PC-9 (cell line): ENCODE measurements around the gene AFF2. TPM values are rescaled to one million over a fixed set of nuclear protein-coding genes. Genes with fewer than 3 reads are reported as not detected.

Source experiments
- BruUV-seq: library from RNA; stranded (reverse); fragments of 400-500 nt; replicated peaks from 2 replicates; lab custom pipeline; 2021; lab: Mats Ljungman, UMichigan
- CTCF ChIA-PET: fragments of 300-600 bp; sonication (Branson Sonifier 250); formaldehyde crosslinking; loops from one replicate; lab custom pipeline; 2022; ENCODE audit warnings: antibody characterized with exemption; lab: Charles Lee
- POLR2A ChIA-PET: fragments of 300-600 bp; sonication (Branson Sonifier 250); formaldehyde crosslinking; loops from one replicate; lab custom pipeline; 2022; ENCODE audit warnings: antibody characterized with exemption; ENCODE audit not compliant: unreplicated experiment; lab: Charles Lee
- DNase-seq, 2 experiments: peaks; one replicate each; pipeline versions ENCODE4 v3.0.0 to v3.0.0-alpha.2; 2015 to 2022; ENCODE audit warnings: mixed read lengths in 1 of 2
- H2AFZ ChIP-seq: fragments of 200-600 bp; sonication (generic); 2 replicates; pipeline ENCODE4 v1.8.1; 2017; ENCODE audit warnings: antibody characterized with exemption
- H3F3A ChIP-seq: fragments of 200-600 bp; sonication (generic); 2 replicates; pipeline ENCODE4 v1.8.1; 2017; ENCODE audit warnings: antibody characterized with exemption, mild to moderate bottlenecking, low read depth; ENCODE audit not compliant: insufficient read depth
- H3K27ac ChIP-seq: fragments of 200-600 bp; sonication (generic); 2 replicates; pipeline ENCODE4 v1.6.1; 2016; ENCODE audit warnings: mixed run types
- H3K27me3 ChIP-seq: fragments of 200-600 bp; sonication (generic); 2 replicates; pipeline ENCODE4 v1.6.1; 2016; ENCODE audit warnings: low read depth, mixed run types; ENCODE audit not compliant: insufficient read depth
- H3K36me3 ChIP-seq: fragments of 200-600 bp; sonication (generic); 2 replicates; pipeline ENCODE4 v1.6.1; 2016; ENCODE audit warnings: low read depth, mixed run types
- H3K4me1 ChIP-seq: fragments of 200-600 bp; sonication (generic); replicated peaks from 2 replicates; pipeline ENCODE4 v1.6.1; 2016; ENCODE audit warnings: mixed run types; ENCODE audit not compliant: insufficient read depth
- H3K4me2 ChIP-seq: fragments of 200-600 bp; sonication (generic); 2 replicates; pipeline ENCODE4 v1.6.1; 2017; ENCODE audit warnings: mixed run types
- H3K4me3 ChIP-seq: fragments of 200-600 bp; sonication (generic); 2 replicates; pipeline ENCODE4 v1.6.1; 2016; ENCODE audit warnings: mixed run types
- H3K79me2 ChIP-seq: fragments of 200-600 bp; sonication (generic); 2 replicates; pipeline ENCODE4 v1.6.1; 2017; ENCODE audit warnings: low read depth, mixed run types
- H3K9me2 ChIP-seq: fragments of 200-600 bp; sonication (generic); 2 replicates; pipeline ENCODE4 v1.8.1; 2017; ENCODE audit warnings: mild to moderate bottlenecking; ENCODE audit not compliant: insufficient read depth
- H3K9me3 ChIP-seq: fragments of 200-600 bp; sonication (generic); 2 replicates; pipeline ENCODE4 v1.8.1; 2016; ENCODE audit warnings: low read depth; ENCODE audit not compliant: insufficient read depth
- H4K20me1 ChIP-seq: fragments of 200-600 bp; sonication (generic); 2 replicates; pipeline ENCODE4 v1.8.1; 2017; ENCODE audit not compliant: insufficient read depth
- EZH2 ChIP-seq: fragments of 200-600 bp; sonication (generic); IDR thresholded peaks from 2 replicates; pipeline ENCODE4 v1.8.0; 2017; ENCODE audit warnings: antibody characterized with exemption, low read depth
- intact Hi-C: fragments of 100-400 bp; cut with micrococcal nuclease; formaldehyde crosslinking; loops from one replicate; pipeline ENCODE4 v1.10.0; 2022; ENCODE audit not compliant: unreplicated experiment
- total RNA-seq: library from RNA; stranded (reverse); gene quantifications from 2 replicates; pipeline ENCODE4 v1.2.3, GENCODE V29; 2021
- TF ChIP-seq, protein P1 (sequence below): fragments of 200-600 bp; sonication (generic); conservative IDR thresholded peaks from 2 replicates; pipeline ENCODE4 v1.6.1; 2017; ENCODE audit warnings: mixed run types, antibody characterized with exemption, mild to moderate bottlenecking, moderate library complexity

AFF2 gene
- total RNA-seq, 1 experiment from 2014 or later: not detected

DNA sequence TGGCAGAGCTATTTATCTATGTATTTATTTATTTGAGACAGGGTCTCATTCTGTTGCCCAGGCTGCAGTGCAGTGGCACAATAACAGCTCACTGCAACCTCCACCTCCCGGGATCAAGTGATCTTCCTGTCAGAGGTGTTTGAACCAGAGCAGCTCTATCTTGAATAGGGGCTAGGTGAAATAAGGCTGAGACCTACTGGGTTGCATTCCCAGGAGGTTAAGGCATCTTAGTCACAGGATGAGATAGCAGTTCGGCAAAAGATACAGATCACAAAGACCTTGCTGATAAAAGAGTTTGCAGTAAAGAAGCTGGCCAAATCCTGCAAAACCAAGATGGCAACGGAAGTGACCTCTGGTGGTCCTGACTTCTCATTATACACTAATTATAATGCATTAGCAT, 501.9 kb downstream of the AFF2 start:
- no peak for DNase-seq
- Histone ChIP-seq H3K9me2 (no peaks in the 10 kb centered on the region), H3K4me1 (no peaks in the 10 kb centered on the region), H3K36me3 (no peaks in the 10 kb centered on the region), H3K4me2 (no peak overlapping the region), H2AFZ (no peak overlapping the region), H3F3A (no peaks in the 10 kb centered on the region), H4K20me1 (no peaks in the 10 kb centered on the region), H3K9me3 (no peaks in the 10 kb centered on the region), H3K27me3 (no peaks in the 10 kb centered on the region), H3K79me2 (no peaks in the 10 kb centered on the region), H3K27ac (no peak overlapping the region), H3K4me3 (no peak overlapping the region)
- no TSS peak for BruUV-seq
- POLR2A ChIA-PET: no interaction called here
- TF ChIP-seq EZH2: no peak
- TF ChIP-seq, protein P1, sequence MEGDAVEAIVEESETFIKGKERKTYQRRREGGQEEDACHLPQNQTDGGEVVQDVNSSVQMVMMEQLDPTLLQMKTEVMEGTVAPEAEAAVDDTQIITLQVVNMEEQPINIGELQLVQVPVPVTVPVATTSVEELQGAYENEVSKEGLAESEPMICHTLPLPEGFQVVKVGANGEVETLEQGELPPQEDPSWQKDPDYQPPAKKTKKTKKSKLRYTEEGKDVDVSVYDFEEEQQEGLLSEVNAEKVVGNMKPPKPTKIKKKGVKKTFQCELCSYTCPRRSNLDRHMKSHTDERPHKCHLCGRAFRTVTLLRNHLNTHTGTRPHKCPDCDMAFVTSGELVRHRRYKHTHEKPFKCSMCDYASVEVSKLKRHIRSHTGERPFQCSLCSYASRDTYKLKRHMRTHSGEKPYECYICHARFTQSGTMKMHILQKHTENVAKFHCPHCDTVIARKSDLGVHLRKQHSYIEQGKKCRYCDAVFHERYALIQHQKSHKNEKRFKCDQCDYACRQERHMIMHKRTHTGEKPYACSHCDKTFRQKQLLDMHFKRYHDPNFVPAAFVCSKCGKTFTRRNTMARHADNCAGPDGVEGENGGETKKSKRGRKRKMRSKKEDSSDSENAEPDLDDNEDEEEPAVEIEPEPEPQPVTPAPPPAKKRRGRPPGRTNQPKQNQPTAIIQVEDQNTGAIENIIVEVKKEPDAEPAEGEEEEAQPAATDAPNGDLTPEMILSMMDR: no peak
- intact Hi-C loops: no loop called here
- CTCF ChIA-PET: no interaction called here

DNA sequence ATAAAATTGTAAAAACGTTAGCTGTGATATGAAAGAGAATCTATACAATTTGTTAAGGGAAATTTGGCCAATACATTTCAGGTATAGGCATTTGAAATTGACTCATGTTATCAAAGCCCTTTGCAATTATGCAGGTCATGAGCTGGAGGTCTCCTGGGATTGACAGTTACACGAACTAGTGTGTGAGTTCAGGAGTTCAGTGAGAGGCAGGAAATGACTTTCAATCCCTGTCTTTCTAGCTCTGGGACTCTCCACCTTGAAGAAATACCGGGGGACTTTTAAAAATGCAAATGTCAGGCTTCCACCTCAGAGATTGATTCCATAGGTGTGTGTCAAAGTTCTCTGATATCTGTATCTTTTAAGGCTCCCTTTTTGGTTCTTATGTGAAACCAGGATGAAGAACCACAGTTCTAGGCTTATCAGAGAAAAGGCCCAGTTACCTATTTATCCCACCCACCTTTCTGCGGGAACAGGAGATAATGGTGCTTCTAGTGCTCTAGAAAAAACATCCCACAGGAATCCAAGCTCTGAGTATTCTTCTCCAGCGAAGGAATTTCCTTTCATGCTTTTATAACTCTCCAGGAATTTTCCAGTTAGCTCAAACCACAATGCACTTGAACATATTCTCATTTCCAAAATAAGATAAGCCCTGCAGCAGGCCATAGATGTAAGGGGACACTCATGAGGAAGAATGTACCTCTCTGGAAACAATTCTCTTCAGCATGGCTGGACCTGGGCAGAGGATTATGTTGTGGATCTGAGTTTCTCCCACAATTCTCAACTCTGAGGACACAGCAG, 503.6 kb downstream of the AFF2 start:
- Histone ChIP-seq H3K27me3 (no peaks in the 10 kb centered on the region), H3F3A (no peaks in the 10 kb centered on the region), H3K9me3 (no peaks in the 10 kb centered on the region), H3K4me1 (no peaks in the 10 kb centered on the region), H3K9me2 (no peaks in the 10 kb centered on the region), H3K36me3 (no peaks in the 10 kb centered on the region), H4K20me1 (no peaks in the 10 kb centered on the region), H3K4me3 (no peak overlapping the region), H3K27ac (no peak overlapping the region), H3K79me2 (no peaks in the 10 kb centered on the region), H3K4me2 (no peak overlapping the region), H2AFZ (no peak overlapping the region)
- DNase-seq: no peak
- intact Hi-C loops: no loop called here
- no TSS peak for BruUV-seq
- TF ChIP-seq, protein P1: no peak
- no peak for TF ChIP-seq EZH2
- POLR2A ChIA-PET: no interaction called here
- CTCF ChIA-PET: no interaction called here

DNA sequence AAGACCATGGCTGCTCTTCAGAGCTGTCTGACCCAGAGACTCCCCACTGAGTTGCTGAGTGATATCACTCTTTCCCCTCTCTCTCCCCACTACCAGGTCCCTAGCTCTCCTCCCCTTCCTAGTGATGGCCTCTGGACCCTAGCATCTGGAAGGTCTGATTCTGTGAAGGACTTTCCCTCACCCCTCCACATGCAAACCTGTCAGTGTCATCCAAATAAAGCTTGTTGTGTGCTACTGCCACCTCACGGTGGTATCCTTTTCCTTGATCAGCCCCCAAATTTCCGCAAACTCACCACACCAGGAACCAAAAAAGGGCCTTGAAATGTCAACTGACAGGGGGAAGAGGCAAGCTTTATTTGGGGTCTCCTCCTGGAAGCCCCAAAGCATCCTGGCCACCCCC, 504.5 kb downstream of the AFF2 start:
- no TSS peak for BruUV-seq
- Histone ChIP-seq H3K4me2 (no peak overlapping the region), H2AFZ (no peak overlapping the region), H4K20me1 (no peaks in the 10 kb centered on the region), H3K27ac (no peak overlapping the region), H3K79me2 (no peaks in the 10 kb centered on the region), H3K4me1 (no peaks in the 10 kb centered on the region), H3K36me3 (no peaks in the 10 kb centered on the region), H3K27me3 (no peaks in the 10 kb centered on the region), H3F3A (no peaks in the 10 kb centered on the region), H3K4me3 (no peak overlapping the region), H3K9me3 (no peaks in the 10 kb centered on the region), H3K9me2 (no peaks in the 10 kb centered on the region)
- TF ChIP-seq, protein P1: no peak
- TF ChIP-seq EZH2: no peak
- intact Hi-C loops: no loop called here
- DNase-seq: no peak
- CTCF ChIA-PET: no interaction called here
- POLR2A ChIA-PET: no interaction called here
